Adrenal gland (tissue), 5 donors: ENCODE results near the gene HAPSTR1.

Source experiments
- POLR2A ChIP-seq, 2 donors: fragments of 450-650 bp; IDR thresholded peaks; one replicate each; pipeline ENCODE4 v1.6.1; 2017; ENCODE audit warnings: antibody characterized with exemption in 2 of 2, mild to moderate bottlenecking in 2 of 2, moderate library complexity in 1 of 2
- TF ChIP-seq, protein P1 (sequence below), 6 experiments: fragments of 450-650 bp in 4 of 6; fragments of 200-600 bp in 2 of 6; sonication (generic) in 1 of 6; IDR thresholded peaks; 1 replicate in 5 of 6; 2 replicates in 1 of 6; pipeline versions ENCODE4 v1.5.1 to v1.8.0; 2016 to 2021; ENCODE audit warnings: antibody characterized with exemption in 6 of 6, mild to moderate bottlenecking in 2 of 6, moderate library complexity in 1 of 6
- donor health status: DM: no; HTN: no; CAD: no.

DNA sequence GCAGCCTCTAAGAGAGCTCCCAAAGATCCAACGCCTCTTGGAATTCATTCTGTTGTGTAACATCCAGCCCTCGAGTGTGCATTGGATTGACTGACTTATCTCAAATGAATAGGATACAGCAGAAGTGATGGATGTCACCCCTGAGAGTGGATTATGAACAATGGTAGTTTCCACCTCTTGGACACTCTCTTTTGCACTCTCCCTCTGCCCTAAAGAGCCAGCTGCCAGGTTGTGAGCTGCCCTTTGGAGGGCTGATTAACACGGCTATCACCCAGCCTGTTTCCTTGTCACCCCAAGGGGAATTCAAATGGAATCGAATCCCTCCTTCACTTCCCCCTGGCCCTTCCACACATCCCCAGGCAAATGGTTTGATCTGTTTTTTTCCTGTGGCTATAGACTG is 21.2 kb upstream of the HAPSTR1 start:
- TF ChIP-seq, protein P1, sequence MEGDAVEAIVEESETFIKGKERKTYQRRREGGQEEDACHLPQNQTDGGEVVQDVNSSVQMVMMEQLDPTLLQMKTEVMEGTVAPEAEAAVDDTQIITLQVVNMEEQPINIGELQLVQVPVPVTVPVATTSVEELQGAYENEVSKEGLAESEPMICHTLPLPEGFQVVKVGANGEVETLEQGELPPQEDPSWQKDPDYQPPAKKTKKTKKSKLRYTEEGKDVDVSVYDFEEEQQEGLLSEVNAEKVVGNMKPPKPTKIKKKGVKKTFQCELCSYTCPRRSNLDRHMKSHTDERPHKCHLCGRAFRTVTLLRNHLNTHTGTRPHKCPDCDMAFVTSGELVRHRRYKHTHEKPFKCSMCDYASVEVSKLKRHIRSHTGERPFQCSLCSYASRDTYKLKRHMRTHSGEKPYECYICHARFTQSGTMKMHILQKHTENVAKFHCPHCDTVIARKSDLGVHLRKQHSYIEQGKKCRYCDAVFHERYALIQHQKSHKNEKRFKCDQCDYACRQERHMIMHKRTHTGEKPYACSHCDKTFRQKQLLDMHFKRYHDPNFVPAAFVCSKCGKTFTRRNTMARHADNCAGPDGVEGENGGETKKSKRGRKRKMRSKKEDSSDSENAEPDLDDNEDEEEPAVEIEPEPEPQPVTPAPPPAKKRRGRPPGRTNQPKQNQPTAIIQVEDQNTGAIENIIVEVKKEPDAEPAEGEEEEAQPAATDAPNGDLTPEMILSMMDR (IDR thresholded peaks at IDR 0.05) = no peak
- no peak for TF ChIP-seq POLR2A (IDR thresholded peaks at IDR 0.05)
